GM21825 (cell line): ENCODE measurements around the gene EDAR.

ENCODE experiments used
- ATAC-seq: cut with Tn5 transposase; IDR thresholded peaks from one replicate; pipeline ENCODE4 v1.9.1; 2021; ENCODE audit warnings: mild to moderate bottlenecking, moderate library complexity; ENCODE audit not compliant: unreplicated experiment

EDAR gene

DNA sequence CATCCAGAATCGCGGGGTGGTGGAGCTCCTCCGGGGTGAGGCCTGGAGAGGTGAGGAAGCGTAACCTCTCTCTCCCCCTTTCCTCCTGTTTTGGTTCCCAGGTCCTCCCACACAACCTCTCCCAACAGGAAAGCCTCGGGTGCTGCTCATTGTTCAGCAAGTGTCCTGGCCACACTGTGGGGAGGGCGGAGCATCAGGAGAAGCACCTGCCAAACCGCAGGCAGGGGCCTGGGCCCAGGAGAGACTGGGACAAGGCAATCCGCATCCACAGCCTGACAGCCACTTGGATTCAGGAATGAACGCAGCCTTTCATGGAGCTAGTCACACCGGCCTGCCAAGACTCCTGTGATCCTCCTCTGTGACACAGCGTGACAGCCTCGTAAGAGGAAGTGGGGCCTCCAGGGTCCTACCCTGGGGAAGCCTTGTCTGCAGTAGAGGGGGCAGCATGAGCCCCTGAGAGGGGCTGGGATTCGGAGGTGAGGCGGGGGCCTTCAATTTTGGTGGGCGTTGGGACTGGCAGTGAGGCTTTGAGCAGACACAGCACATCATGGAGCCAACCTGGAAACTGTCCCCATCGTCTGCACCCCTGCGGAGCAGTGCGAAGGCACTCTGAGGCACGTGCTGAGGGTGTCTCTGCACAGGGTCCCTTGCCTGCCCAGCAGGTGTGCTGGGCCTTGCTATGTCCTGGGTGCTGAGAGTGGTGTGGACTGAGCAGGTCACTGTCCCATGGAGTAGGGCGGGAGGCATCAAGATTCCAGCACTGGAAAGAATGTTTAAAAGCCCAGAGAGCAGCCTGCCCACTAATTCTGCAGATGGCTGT lies 62.2 kb downstream of the EDAR start:
- no peak for ATAC-seq

DNA sequence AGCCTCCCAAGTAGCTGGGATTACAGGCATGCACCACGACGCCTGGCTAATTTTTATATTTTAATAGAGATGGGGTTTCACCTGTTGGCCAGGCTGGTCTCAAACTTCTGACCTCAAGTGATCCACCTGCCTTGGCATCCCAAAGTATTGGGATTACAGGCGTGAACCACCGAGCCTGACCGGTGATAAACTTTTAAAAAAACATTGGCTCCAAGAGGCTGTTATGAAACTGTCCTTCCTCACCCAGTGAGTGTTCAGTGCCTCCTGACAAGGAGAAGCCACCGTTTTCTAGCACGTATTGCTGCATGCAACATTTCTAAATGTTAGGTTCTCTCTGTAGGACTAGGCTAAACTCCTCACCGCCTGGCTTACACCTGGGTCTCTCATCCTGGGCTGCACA lies 63.3 kb downstream of the EDAR start:
- ATAC-seq = no peak

DNA sequence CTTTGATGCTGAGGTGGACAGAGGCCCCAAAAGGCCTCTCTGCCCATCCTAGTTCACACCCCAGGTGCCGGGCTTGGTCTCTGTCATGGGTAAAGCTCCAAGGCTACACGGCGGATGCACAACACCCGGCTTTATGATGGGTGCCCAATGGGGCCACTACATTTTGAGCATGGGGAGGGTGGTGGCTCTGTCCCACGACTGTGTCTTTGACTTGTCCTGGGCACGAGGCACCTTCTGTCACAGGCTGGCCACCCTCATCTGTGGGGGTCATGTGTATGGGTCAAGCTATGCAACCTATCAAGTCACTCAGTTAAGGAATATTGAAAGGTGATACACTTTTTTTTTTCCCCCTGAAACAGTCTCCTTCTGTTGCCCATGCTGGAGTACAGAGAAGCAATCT lies 63.7 kb downstream of the EDAR start:
- no peak for ATAC-seq

DNA sequence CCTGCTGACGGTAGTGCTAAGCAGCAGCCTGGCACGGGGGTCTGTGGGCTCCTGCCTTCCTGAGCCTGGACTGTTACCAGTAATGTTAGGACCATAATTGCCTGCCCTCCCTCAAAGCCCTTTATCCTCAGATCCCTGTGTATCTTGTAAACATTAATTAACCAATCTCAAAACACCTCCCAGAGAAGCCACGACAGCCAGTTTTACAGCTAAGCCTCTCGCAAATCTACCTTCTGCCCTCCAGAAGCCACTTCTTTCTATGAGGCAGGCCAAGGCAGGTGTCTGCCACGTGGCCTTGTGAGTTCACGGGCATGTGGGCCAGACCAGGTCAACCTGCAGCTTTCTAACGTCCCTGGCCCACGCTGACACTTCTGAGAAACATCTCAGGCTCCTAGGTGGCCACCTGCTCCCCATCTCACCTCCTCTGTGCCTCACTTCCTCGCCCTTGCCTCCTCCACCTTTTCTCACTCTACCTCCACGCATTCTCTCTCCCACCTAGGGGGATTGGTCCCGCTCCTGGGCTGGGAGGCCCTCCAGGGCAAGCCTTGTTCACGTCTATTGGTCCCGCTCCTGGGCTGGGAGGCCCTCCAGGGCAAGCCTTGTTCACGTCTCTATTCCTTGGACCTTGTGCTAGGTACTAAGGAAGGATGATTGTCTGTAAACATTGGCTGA lies 64.3 kb downstream of the EDAR start:
- no peak for ATAC-seq

DNA sequence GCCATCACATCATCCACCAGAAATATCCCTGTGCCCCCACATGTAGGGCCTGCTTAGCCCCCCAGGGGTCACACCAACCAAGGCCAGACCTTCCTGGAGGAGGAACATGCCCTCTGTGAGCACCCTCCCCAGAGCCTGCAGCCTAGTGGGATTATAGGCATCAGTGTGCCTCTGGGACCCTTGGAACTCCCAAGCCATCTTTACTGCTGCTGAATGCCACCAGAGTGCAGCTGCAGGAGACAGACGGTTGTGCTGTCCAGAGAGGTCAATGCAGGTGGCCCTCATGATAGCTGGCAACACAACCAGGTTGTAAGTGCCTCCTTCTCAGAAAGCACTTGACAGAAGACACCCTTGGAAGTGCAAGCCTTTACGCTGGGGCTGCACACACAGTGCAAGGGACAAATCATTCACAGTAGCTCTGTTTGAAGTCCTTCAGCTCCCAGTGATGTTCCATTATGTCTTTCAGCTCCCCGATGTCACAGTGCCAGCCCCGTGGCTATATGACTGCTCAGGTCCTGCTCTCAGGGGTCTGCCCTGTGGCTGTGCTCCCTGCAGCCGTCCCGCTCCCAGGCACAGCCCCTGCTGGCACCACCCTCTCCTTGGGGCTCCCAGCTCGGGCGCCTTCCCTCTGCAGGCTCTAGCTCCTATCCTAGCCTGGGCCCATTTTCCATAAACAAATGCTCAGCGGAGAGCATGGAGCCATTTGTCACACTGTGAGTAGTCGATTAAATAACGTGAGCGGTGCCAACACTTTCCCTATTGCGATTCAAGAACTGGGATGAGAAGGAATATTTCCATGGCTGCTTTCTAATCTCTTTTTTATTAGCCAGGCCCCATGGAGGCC lies 65.1 kb downstream of the EDAR start:
- no peak for ATAC-seq

DNA sequence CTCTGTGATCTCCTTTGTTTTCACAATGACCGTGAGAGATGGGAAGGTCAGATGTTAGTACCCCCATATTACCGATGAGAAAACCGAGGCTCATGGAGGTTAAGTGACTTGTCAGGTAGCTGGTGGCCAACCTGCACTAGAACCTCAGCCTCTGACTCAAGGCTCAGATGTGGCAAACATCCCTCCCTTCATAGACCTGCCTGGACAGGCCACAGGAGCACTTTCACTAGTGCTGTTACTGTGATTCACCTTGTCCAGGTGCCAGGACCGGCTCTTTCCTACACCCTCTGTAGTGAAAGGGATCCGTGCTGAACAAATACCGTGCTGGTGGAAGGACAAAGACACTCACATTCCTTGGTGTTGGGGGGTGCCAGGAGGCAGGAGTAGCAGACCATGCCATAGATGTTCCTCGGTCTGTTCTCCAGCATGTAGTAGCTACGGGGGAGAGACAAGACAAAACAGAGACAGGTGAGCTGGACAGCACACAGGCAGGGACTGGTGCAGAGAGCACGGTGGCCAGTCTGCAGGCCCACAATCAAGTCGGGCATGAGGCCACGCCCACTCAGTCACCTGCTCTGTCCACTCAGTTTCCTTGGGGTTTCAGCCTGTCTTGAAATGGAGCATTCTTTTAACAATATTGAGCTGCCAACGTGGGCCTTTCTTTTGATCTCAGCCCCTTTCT lies 65.9 kb downstream of the EDAR start:
- ATAC-seq = no peak

DNA sequence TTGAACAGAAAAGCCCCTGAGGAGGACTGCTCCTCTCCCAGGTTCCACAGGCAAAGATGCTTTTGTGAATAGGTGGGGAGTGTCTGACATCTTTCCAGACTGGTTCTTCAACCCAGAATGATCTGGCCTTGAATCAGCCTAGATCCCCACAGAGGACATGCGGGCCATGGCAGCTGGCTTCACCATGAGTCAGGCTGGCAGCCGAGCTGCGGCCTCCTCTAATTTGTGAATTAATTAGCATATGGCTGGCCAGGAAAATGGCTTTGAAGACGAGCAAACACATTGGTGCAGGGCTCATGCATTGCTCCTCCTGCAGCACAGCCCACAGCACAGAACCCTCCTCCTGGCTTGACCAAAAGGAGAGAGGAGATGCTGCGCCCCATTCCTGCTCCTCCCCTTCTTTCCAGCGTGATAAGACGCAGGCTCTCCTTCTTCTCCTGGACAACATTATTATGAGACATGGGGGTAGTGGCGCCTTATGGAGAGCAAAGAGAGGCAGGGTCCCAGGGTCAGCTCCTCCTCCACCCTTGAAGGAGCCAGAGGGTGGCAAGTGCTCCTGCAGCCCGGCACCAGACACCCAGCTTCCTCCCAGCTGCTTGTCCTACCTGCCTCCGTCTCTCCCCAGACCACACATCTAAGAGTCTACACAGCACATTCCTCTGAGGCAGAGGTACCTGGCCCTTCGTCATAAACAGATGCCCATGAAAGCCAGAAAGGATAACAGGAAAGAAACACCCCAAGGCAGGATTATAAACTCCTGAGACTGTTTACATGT lies 66.7 kb downstream of the EDAR start:
- ATAC-seq = no peak

DNA sequence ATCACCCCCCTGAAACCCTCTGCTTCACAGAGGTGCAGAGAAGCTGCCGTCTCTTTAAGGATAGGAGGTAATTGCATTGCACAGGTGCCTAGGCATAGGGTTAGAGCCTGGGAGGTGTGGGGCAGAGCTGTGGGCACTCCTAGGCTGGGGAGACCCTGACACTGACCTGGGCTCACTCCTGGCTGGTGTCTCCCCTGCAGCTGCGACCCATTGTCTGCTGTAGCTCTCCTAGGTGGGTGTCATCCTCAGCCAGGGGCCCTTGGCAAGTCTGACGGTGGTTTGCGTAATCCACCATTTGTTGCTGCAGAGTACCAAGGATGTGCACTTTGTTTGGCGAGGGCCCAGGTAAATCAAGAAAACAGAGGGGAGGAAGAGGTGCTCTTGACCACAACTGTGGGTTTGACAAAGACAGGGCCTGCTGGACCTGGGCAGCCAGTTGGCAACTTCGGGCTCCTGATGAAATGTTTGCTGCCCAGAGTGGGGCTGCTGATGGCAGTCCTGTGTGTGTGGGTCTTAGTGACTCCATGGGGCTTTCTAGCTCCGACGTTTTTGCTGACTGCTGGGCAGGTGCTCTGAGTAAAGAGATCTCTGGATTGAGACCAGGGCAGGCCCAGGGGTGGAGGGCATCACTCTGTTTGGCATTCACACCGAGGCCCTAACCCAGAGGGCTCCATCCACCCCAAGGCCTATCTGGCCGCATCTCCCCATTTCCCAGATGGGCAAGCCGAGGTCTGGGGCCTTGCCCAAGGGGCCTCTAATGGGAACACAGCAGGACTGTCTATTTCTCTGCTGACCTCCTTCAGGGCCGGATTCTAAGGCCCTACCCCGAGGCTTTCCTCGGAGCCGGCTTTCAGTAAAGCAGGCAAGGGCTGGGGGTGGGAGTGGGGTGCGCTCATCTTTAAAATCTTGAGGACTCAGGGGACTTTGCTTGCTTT lies 67.7 kb downstream of the EDAR start:
- ATAC-seq = no peak

DNA sequence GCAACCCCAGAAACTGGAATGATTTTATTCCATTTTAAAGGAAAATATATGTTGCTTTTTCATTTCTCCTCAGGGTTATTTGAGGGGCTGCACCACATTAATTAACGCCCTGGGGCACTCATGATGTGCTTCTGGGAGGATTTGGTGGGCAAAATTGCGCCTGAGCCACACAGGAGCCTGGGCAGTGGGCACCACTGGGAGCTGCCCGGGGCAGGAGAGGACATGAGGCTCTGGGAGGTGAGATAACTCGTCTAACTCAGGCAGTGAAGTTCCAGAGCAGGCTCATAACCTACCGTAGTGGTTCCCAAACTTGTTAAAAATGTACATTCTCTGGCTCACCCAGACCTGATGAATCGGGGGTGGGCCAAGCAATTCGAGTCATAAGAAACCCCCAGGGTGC lies 68.3 kb downstream of the EDAR start:
- ATAC-seq = no peak

DNA sequence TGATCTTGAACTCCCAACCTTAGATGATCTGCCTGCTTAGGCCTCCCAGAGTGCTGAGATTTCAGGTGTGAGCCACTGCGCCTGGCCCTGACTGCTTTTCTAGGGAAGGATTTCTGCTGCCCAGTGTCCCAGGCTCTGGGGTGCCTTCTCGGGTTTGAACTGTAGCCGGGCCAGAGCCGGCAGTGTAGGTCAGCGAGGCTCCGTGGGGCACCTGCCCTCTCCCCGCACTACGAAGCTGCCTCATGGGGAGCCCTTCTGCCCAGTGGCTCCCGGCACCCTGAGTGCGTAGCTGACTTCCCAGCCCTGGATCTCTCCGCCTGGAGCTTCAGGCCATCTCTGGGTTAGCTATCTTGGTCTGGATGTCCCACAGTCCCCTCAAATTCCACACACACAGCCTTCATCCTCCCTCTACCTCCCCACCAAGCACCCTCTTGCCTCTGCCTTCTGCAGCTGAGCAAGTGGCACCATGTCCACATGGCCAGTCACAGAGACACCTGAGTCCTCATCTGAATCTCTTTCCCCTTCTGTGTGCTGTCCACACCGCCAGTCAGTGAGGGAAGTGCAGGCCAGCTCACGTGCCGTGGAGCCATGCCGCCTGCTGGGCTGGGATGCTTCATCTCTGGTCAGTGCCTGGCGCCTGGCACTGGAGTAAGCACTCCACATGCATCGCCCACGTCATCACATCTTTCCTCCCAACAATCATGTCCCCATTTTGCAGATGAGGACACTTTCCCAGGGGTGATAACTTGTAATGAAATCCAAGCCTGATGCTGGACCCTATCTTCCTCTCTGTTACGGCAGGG lies 69.2 kb downstream of the EDAR start:
- no peak for ATAC-seq

DNA sequence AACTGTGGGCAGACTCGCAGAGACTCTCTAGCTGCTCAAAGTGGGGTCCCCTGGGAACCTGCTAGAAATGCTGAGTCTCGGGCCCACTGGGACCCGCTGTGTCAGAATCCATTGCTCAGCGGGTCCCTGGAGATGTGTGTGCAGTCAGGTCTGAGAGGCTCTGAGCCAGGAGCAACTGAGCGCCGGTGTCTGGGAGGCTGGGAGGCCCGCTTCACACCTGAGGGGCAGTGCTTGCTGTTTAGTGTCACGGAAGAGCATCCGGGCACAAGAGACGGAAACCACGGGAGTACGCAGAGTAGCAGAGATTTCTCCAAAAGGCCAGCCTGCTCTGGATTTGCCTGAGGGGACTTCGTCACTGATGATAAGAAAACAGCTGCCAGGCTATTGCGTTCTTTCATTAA lies 70.1 kb downstream of the EDAR start:
- no peak for ATAC-seq

DNA sequence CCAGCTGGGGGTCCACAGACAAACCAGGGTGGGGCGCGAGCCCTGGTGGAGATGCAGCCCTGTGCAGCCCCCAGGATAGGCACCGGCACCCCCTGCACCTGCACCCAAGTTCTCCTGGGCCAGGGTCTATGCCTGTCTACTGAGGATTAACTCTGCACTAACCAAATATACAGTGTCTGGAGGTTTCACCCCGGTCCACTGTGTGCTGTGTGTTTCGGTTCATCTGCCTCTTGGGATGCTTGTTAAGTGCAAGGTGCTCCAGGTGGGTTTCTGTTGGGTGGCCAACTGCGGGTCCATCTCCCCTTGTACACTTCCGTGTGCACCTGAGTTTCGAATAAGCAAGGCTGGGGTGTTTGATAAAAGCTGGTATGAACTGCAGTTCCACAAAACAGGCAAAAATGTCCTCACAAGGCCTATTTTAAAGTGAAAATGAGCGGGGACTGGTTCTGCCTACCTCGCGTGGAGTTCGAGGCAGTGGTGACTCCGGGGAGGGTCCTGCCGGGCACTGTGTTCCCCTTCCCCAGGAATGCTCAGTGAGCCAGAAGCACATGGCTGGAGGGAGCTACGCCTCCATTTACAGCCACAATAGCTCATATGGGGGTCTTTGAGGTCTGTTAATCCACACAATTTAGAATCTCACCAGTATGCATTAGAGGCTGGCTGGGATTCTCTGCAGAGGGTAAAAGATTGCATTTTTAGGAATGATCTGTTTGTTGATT lies 70.7 kb downstream of the EDAR start:
- no peak for ATAC-seq

DNA sequence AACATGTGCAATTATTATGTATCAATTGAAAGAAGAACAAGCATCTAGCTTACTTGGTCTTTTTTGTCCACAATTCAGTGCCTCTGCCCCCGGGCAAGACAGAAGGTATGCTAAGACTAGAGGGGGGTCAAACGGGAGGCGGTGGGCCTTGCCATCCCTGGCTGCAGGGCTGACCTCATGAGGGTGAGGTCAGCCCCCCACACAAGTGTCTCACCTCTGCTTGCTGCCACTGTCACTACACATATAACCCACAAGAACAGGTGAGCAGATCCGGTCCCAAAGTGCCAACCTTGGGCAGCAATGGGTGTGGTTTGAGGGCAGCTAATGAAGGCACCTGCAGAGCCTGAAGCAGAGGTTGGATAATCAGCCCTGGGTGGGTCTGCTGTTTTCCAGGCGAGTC lies 71.5 kb downstream of the EDAR start:
- no peak for ATAC-seq

DNA sequence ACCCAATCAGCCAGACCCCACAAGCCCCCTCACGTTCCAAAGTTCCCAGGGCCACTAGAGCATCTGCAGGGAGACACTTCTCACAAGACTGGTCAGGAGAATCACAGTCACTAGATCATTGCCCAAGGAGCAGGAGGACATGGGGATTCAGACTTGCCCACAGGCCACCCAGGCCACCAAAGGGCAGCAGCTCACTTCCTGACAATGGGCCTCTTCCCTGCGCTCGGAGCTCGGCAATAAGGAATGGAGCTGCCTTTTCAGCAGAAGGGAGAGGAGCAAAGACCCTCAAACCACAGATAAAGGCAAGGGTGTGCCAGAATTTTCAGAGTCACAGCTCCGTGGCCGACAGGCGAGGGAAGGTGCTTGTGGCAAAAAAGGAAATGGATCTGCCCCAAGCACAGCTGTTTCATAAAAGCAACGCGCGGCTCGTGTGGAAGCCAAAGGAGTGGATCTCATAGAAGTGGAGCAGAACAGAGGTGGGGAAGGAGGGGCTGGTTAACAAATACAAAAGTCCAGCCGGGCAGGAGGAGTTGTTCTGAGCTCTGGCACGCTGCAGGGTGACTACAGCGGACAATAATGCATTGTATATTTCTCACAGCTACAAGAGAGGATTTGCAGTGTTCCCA lies 72.1 kb downstream of the EDAR start:
- ATAC-seq = no peak

DNA sequence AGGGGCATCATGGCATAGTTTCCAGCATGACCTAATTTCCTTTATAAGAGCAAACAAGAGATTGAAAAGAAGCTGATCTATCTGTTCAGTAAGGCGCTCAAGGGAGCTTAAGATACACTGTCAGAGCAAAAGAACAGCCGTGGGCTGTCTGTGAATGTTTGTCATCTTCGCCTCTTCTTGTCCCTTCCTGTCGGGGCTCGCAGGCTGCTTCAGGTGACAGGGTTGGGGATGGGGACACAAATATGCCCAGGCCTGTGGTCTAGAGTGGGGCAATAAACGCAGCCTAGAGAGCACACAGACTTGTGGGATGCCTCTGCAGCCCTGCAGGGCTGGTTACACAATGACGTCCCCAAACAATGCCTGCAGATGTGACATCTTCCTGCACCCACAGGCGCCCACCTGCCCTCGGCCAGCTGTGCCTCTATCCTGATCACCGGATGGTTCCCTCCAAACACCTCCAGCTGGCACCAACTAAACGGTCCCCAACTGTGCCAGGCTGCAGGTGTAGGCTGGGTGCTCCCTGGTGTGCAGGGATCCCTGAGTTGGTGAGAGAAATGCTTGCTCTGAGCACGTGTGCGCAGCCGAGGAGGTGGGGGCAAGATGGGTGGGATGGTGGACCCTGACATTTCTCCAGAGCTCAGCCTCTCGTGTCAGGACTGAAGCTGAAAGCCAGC lies 72.8 kb downstream of the EDAR start:
- no peak for ATAC-seq

DNA sequence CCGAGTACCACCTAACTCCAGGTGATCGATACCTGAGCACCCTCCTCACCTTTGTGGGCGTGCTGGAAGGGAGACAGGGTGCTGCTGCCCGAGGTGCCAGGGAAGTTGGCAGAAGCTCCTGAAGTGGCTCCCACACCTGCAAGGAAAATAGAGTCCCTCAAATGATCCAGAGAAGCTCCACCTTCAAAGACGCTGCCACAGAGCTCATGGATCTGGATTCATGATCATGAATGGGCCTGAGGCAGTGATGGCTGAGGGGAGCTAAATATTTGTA lies 76.5 kb downstream of the EDAR start:
- ATAC-seq = no peak
